SK-N-SH (cell line): ENCODE data around the gene RANBP9.

ENCODE experiments used
- EP300 ChIP-seq, 2 experiments: IDR thresholded peaks; 2 replicates each; pipeline versions ENCODE4 v1.4.0 to v1.6.1; 2012; ENCODE audit warnings: borderline replicate concordance in 1 of 2, low read depth in 1 of 2, low read length in 1 of 2
- FOXJ3 ChIP-seq: sonication (generic); formaldehyde crosslinking; IDR thresholded peaks from 2 replicates; pipeline ENCODE4 v1.5.1; 2020; ENCODE audit warnings: mild to moderate bottlenecking, missing genetic modification reagents
- GABPA ChIP-seq: IDR thresholded peaks from 2 replicates; pipeline ENCODE4 v1.4.0; 2012; ENCODE audit warnings: low read depth, mild to moderate bottlenecking
- GATA2 ChIP-seq: sonication (generic); formaldehyde crosslinking; IDR thresholded peaks from 2 replicates; pipeline ENCODE4 v1.5.0; 2020; ENCODE audit warnings: mild to moderate bottlenecking, missing genetic modification reagents
- MXI1 ChIP-seq: IDR thresholded peaks from 2 replicates; pipeline ENCODE4 v1.6.1; 2012; ENCODE audit warnings: mild to moderate bottlenecking, low read depth, low read length, improper control_type of control experiment
- POLR2AphosphoS5 ChIP-seq: IDR thresholded peaks from 2 replicates; pipeline ENCODE4 v1.6.1; 2012; ENCODE audit warnings: low read depth, low read length
- RAD21 ChIP-seq: IDR thresholded peaks from 2 replicates; pipeline ENCODE4 v1.6.1; 2012; ENCODE audit warnings: mild to moderate bottlenecking, low read length
- RCOR1 ChIP-seq: fragments of 150-350 bp; IDR thresholded peaks from 2 replicates; pipeline ENCODE4 v1.6.1; 2017; ENCODE audit warnings: antibody characterized with exemption, low read length
- TAF1 ChIP-seq: IDR thresholded peaks from 2 replicates; pipeline ENCODE4 v1.6.1; 2012; ENCODE audit warnings: low read depth, mild to moderate bottlenecking, low read length, moderate library complexity, borderline replicate concordance
- TCF12 ChIP-seq: IDR thresholded peaks from 2 replicates; pipeline ENCODE4 v1.4.0; 2012
- TF ChIP-seq, protein P1 (sequence below): fragments of 200-600 bp; sonication (generic); IDR thresholded peaks from 2 replicates; pipeline ENCODE4 v1.6.1; 2017; ENCODE audit warnings: antibody characterized with exemption, mild to moderate bottlenecking, moderate library complexity
- TF ChIP-seq, protein P2 (sequence below): IDR thresholded peaks from 2 replicates; pipeline ENCODE4 v1.4.0; 2012; ENCODE audit warnings: low read depth
- TF ChIP-seq, protein P3 (sequence below): IDR thresholded peaks from 2 replicates; pipeline ENCODE4 v1.6.1; 2012; ENCODE audit warnings: mild to moderate bottlenecking, low read depth, low read length, moderate library complexity

DNA sequence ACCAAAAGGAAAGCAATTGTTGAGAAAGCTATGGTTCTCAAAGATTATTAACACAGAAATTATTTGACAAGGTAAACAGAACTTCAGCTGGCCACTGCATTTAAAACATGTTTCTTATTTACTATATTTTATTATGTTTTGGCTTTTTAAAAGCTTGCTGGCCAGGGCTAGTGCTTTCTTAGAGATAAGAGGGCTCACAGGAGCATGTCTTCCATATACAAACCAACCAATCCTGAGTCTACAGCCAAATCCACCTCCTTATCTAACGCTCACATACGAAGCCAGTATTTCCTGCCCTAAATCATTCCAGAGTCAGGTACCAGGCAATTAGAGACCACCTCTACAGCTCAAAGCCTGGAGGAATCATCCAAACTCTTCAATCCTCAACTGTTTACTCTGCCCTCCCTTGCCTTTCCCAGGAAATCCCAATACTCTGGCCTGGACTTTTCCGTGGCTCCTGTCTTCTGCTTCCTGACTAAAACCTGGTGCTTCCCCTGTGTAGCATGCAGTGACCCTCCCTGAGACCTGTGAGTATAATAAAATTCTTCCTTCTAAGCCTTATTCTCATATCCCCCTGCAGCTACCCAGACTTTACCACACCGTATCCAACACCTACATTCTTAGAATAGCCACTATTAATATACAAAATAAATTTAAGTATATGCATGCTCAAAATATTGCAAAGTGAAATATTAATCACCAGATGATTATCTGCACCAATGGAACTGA lies 33.2 kb downstream of the RANBP9 start:
- TF ChIP-seq, protein P1, sequence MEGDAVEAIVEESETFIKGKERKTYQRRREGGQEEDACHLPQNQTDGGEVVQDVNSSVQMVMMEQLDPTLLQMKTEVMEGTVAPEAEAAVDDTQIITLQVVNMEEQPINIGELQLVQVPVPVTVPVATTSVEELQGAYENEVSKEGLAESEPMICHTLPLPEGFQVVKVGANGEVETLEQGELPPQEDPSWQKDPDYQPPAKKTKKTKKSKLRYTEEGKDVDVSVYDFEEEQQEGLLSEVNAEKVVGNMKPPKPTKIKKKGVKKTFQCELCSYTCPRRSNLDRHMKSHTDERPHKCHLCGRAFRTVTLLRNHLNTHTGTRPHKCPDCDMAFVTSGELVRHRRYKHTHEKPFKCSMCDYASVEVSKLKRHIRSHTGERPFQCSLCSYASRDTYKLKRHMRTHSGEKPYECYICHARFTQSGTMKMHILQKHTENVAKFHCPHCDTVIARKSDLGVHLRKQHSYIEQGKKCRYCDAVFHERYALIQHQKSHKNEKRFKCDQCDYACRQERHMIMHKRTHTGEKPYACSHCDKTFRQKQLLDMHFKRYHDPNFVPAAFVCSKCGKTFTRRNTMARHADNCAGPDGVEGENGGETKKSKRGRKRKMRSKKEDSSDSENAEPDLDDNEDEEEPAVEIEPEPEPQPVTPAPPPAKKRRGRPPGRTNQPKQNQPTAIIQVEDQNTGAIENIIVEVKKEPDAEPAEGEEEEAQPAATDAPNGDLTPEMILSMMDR = no peak
- TF ChIP-seq GABPA (no peak), EP300 (IDR thresholded peaks at IDR 0.05; ENCODE audit: borderline replicate concordance in 1 of 2, low read depth in 1 of 2, low read length in 1 of 2) (no peak), TAF1 (no peak), POLR2AphosphoS5 (no peak), RCOR1 (no peak), MXI1 (no peak), FOXJ3 (CRISPR knock-in tag) (no peak), TCF12 (no peak), RAD21 (no peak), GATA2 (CRISPR knock-in tag) (no peak)
- TF ChIP-seq, protein P2, sequence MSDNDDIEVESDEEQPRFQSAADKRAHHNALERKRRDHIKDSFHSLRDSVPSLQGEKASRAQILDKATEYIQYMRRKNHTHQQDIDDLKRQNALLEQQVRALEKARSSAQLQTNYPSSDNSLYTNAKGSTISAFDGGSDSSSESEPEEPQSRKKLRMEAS = no peak
- TF ChIP-seq, protein P3, sequence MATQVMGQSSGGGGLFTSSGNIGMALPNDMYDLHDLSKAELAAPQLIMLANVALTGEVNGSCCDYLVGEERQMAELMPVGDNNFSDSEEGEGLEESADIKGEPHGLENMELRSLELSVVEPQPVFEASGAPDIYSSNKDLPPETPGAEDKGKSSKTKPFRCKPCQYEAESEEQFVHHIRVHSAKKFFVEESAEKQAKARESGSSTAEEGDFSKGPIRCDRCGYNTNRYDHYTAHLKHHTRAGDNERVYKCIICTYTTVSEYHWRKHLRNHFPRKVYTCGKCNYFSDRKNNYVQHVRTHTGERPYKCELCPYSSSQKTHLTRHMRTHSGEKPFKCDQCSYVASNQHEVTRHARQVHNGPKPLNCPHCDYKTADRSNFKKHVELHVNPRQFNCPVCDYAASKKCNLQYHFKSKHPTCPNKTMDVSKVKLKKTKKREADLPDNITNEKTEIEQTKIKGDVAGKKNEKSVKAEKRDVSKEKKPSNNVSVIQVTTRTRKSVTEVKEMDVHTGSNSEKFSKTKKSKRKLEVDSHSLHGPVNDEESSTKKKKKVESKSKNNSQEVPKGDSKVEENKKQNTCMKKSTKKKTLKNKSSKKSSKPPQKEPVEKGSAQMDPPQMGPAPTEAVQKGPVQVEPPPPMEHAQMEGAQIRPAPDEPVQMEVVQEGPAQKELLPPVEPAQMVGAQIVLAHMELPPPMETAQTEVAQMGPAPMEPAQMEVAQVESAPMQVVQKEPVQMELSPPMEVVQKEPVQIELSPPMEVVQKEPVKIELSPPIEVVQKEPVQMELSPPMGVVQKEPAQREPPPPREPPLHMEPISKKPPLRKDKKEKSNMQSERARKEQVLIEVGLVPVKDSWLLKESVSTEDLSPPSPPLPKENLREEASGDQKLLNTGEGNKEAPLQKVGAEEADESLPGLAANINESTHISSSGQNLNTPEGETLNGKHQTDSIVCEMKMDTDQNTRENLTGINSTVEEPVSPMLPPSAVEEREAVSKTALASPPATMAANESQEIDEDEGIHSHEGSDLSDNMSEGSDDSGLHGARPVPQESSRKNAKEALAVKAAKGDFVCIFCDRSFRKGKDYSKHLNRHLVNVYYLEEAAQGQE = no peak
